Gastroesophageal sphincter (tissue), 4 donors: ENCODE results near the gene WNT7A. TPM values are rescaled to one million over a fixed set of nuclear protein-coding genes. Genes with fewer than 3 reads are reported as not detected.

ENCODE experiments used
- ATAC-seq: fragments of 150-250 bp; one replicate; pipeline ENCODE4 v1.9.1; 2016; ENCODE audit warnings: mild to moderate bottlenecking, moderate library complexity
- H3K27ac ChIP-seq, 4 donors: fragments of 200-600 bp; sonication (generic) in 3 of 4; 1 replicate in 3 of 4; 2 replicates in 1 of 4; pipeline ENCODE4 v1.5.1; 2016 to 2019
- H3K27me3 ChIP-seq: fragments of 200-600 bp; sonication (generic); one replicate; pipeline ENCODE4 v1.5.1; 2019
- H3K36me3 ChIP-seq, 2 donors: fragments of 200-600 bp; sonication (generic); one replicate each; pipeline ENCODE4 v1.5.1; 2019; ENCODE audit warnings: control low read depth in 1 of 2
- H3K4me1 ChIP-seq, 3 donors: fragments of 200-600 bp; sonication (generic); 1 replicate in 2 of 3; 2 replicates in 1 of 3; pipeline ENCODE4 v1.5.1; 2016 to 2019; ENCODE audit warnings: control low read depth in 2 of 3
- H3K4me3 ChIP-seq, 2 donors: fragments of 200-600 bp; sonication (generic); one replicate each; pipeline ENCODE4 v1.5.1; 2019; ENCODE audit warnings: mild to moderate bottlenecking in 1 of 2, moderate library complexity in 1 of 2
- H3K9me3 ChIP-seq, 3 donors: fragments of 200-600 bp; sonication (generic); one replicate each; pipeline ENCODE4 v1.5.1; 2017 to 2019; ENCODE audit warnings: control low read depth in 2 of 3
- CTCF ChIP-seq, 4 experiments: fragments of 200-600 bp in 2 of 4; fragments of 450-650 bp in 2 of 4; sonication (generic) in 1 of 4; IDR thresholded peaks; one replicate each; pipeline ENCODE4 v1.5.1; 2017 to 2019; ENCODE audit warnings: antibody characterized with exemption in 4 of 4, mild to moderate bottlenecking in 2 of 4, moderate library complexity in 2 of 4
- EP300 ChIP-seq: sonication (generic); formaldehyde crosslinking; IDR thresholded peaks from one replicate; pipeline ENCODE4 v1.6.1; 2017; ENCODE audit warnings: antibody characterized with exemption, mild to moderate bottlenecking
- POLR2A ChIP-seq, 2 donors: fragments of 450-650 bp; IDR thresholded peaks; one replicate each; pipeline ENCODE4 v1.6.1; 2017; ENCODE audit warnings: antibody characterized with exemption in 2 of 2, mild to moderate bottlenecking in 2 of 2, moderate library complexity in 1 of 2
- POLR2AphosphoS5 ChIP-seq: sonication (generic); formaldehyde crosslinking; IDR thresholded peaks from one replicate; pipeline ENCODE4 v1.6.1; 2017; ENCODE audit warnings: antibody characterized with exemption
- WGBS, 2 donors: methylation state at CpG; one replicate each; pipeline ENCODE4 v1.1.5; 2018; ENCODE audit warnings: low coverage in 1 of 2; 5-methylcytosine and 5-hydroxymethylcytosine counted together
- total RNA-seq, 4 donors: library from RNA; depleted of rRNA; stranded (reverse); fragments of >200 nt; gene quantifications; one replicate each; pipeline ENCODE4 v1.1.0, GENCODE V29; 2016

Gene WNT7A
- total RNA-seq, 4 donors from 2014 or later, result 0.13 to 0.77 TPM; not detected in 2

GRCh38 chr3:13825311-13825579 lies 54.6 kb downstream of the WNT7A start:
- H3K27me3 ChIP-seq, result peaks cover 7% of the 10 kb centered on the region
- 36 to 82% methylated on average over 2 of the region's 3 CpGs for WGBS, 2 donors
- no peak for ATAC-seq
- TF ChIP-seq CTCF (IDR thresholded peaks at IDR 0.05), result no peak
- H3K27ac ChIP-seq, result no peak overlapping the region
- H3K36me3 ChIP-seq, result no peaks in the 10 kb centered on the region
- peaks cover 0 to 6% (median 0%) of the 10 kb centered on the region in 3 donors for H3K9me3 ChIP-seq
- H3K4me1 ChIP-seq, result no peaks in the 10 kb centered on the region
- no peak overlapping the region for H3K4me3 ChIP-seq

- no peak for TF ChIP-seq POLR2A (IDR thresholded peaks at IDR 0.05)
- no peak for TF ChIP-seq EP300
- no peak for TF ChIP-seq POLR2AphosphoS5
- TF ChIP-seq CTCF (IDR thresholded peaks at IDR 0.05), result no peak
- H3K27ac ChIP-seq, result no peak overlapping the region
- H3K36me3 ChIP-seq, result no peaks in the 10 kb centered on the region
- H3K27me3 ChIP-seq, result peaks cover 7% of the 10 kb centered on the region
- no peaks in the 10 kb centered on the region for H3K4me1 ChIP-seq
- no peak overlapping the region for H3K4me3 ChIP-seq
- no peak for ATAC-seq
- H3K9me3 ChIP-seq, result peaks cover 0 to 6% (median 0%) of the 10 kb centered on the region in 3 donors
- WGBS, 2 donors, result 64 to 80% methylated on average over 1 to 6 of the region's 8 CpGs
Observed at GRCh38 chr3:13824521-13825310, 55.2 kb downstream of the WNT7A start.

- Histone ChIP-seq H3K27me3 (peaks cover 9% of the 10 kb centered on the region), H3K4me1 (no peaks in the 10 kb centered on the region), H3K4me3 (no peak overlapping the region), H3K36me3 (no peaks in the 10 kb centered on the region), H3K27ac (no peak overlapping the region), H3K9me3 (peaks cover 0 to 9% (median 0%) of the 10 kb centered on the region in 3 donors)
- 60 to 75% methylated on average over 2 to 3 of the region's 3 CpGs for WGBS, 2 donors
- no peak for ATAC-seq
- TF ChIP-seq CTCF (IDR thresholded peaks at IDR 0.05), result no peak
- no peak for TF ChIP-seq POLR2A (IDR thresholded peaks at IDR 0.05)
- no peak for TF ChIP-seq EP300
- TF ChIP-seq POLR2AphosphoS5, result no peak
Observed at GRCh38 chr3:13823692-13824091, 56.2 kb downstream of the WNT7A start.

GRCh38 chr3:13822871-13823585 lies 56.8 kb downstream of the WNT7A start:
- ATAC-seq, result no peak
- no peaks in the 10 kb centered on the region for H3K36me3 ChIP-seq
- no peak overlapping the region for H3K4me3 ChIP-seq
- 100% methylated on average over 2 of the region's 8 CpGs; no CpG with 5 or more reads in 1 of the 2 donors for WGBS, 2 donors
- H3K9me3 ChIP-seq, result peaks cover 0 to 13% (median 0%) of the 10 kb centered on the region in 3 donors
- H3K27me3 ChIP-seq, result peaks cover 11% of the 10 kb centered on the region
- no peak overlapping the region for H3K27ac ChIP-seq
- TF ChIP-seq POLR2AphosphoS5 (no peak), EP300 (no peak), POLR2A (IDR thresholded peaks at IDR 0.05) (no peak), CTCF (IDR thresholded peaks at IDR 0.05) (no peak)
- H3K4me1 ChIP-seq, result no peaks in the 10 kb centered on the region

- WGBS, 2 donors, result 71 to 88% methylated on average over 3 to 5 of the region's 5 CpGs
- no peak for TF ChIP-seq EP300
- no peak overlapping the region for H3K4me3 ChIP-seq
- peaks cover 11% of the 10 kb centered on the region for H3K27me3 ChIP-seq
- H3K36me3 ChIP-seq, result no peaks in the 10 kb centered on the region
- H3K4me1 ChIP-seq, result no peaks in the 10 kb centered on the region
- peaks cover 0 to 21% (median 0%) of the 10 kb centered on the region in 3 donors for H3K9me3 ChIP-seq
- ATAC-seq, result no peak
- no peak overlapping the region for H3K27ac ChIP-seq
Observed at GRCh38 chr3:13822042-13822441, 57.8 kb downstream of the WNT7A start.
